ENCODE measurements around the gene TBCD. TPM values are rescaled to one million over a fixed set of nuclear protein-coding genes. Genes with fewer than 3 reads are reported as not detected.
A peak's percentile ranks its signal among the peaks of the same experiment; 100 is the strongest.

TBCD gene
- total RNA-seq, 1 experiment from 2014 or later, result 90.7 TPM

DNA sequence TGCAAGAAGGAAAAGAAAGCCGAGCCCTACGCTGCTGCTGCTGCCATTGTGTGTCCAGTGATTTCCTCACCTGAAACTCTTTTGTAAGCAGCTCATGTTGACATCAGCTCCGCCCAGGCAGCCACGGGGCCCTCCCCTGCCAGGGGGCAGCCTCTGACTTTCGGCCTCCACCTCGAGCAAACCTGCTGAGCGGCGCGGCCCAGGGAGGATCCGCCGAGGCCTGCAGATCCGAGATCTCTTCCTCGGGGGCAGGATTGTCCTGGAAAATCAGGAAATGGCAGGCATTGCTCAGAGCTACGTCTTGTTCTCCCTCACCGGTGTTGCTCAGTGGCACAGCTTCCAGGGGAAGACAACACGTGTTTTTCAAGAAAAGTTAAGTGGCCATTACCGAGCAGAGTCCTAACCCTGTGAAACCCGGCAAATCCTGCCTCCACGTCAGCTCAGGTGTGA, 123.6 kb downstream of the TBCD start:
- no peak for DNase-seq
- Mint-ChIP-seq H3K4me1 (ENCODE audit: low read depth, unreplicated experiment) (peaks cover 12% of the 10 kb centered on the region), H3K27me3 (ENCODE audit: unreplicated experiment) (no peaks in the 10 kb centered on the region), H3K27ac (ENCODE audit: unreplicated experiment) (no peak overlapping the region), H3K36me3 (ENCODE audit: insufficient read depth, unreplicated experiment) (peaks cover 14% of the 10 kb centered on the region), H3K9me3 (ENCODE audit: low read depth, unreplicated experiment) (no peaks in the 10 kb centered on the region), H3K4me3 (ENCODE audit: low read depth, unreplicated experiment) (no peak overlapping the region)
- intact Hi-C loops (cut with micrococcal nuclease; ENCODE audit: unreplicated experiment), result no loop called here
- BruUV-seq (replicated peaks), result no TSS peak
- TF ChIP-seq, protein P1, sequence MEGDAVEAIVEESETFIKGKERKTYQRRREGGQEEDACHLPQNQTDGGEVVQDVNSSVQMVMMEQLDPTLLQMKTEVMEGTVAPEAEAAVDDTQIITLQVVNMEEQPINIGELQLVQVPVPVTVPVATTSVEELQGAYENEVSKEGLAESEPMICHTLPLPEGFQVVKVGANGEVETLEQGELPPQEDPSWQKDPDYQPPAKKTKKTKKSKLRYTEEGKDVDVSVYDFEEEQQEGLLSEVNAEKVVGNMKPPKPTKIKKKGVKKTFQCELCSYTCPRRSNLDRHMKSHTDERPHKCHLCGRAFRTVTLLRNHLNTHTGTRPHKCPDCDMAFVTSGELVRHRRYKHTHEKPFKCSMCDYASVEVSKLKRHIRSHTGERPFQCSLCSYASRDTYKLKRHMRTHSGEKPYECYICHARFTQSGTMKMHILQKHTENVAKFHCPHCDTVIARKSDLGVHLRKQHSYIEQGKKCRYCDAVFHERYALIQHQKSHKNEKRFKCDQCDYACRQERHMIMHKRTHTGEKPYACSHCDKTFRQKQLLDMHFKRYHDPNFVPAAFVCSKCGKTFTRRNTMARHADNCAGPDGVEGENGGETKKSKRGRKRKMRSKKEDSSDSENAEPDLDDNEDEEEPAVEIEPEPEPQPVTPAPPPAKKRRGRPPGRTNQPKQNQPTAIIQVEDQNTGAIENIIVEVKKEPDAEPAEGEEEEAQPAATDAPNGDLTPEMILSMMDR (IDR thresholded peaks at IDR 0.05; ENCODE audit: unreplicated experiment), result no peak
- CTCF ChIA-PET, result interaction anchor here (0.7 to 1.6 kb wide), 2 partner anchors 10 to 14 kb away, joined by 3 to 5 read pairs; no protein-coding TSS in a partner anchor

DNA sequence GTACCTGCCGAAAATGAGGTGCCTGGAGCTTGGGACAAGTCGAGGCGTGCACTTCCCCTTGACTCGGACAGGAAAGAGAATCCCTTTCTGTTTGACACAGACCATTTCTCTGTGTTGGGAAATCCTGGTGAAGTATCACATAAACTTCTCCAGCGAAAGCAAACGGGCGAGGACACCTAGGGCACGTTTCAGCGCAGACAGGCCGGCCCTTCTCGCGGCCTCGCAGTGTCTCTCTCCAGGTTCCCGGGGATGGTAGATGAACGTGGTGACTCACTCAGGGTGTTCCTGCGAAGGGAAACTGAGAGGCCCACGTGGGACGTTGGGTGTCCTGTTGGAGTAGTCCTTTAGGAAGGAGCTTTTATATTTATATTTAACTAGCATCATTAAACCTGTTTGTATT, 124.3 kb downstream of the TBCD start:
- Mint-ChIP-seq H3K27ac (ENCODE audit: unreplicated experiment) (no peak overlapping the region), H3K4me1 (ENCODE audit: low read depth, unreplicated experiment) (peaks cover 12% of the 10 kb centered on the region), H3K9me3 (ENCODE audit: low read depth, unreplicated experiment) (no peaks in the 10 kb centered on the region), H3K36me3 (ENCODE audit: insufficient read depth, unreplicated experiment) (peaks cover 11% of the 10 kb centered on the region), H3K27me3 (ENCODE audit: unreplicated experiment) (no peaks in the 10 kb centered on the region), H3K4me3 (ENCODE audit: low read depth, unreplicated experiment) (no peak overlapping the region)
- CTCF ChIA-PET, result interaction anchor here (1.6 kb wide), 1 partner anchor 13 kb away, joined by 5 read pairs; no protein-coding TSS in a partner anchor
- TF ChIP-seq, protein P1 (IDR thresholded peaks at IDR 0.05; ENCODE audit: unreplicated experiment), result no peak
- DNase-seq, result no peak
- intact Hi-C loops (cut with micrococcal nuclease; ENCODE audit: unreplicated experiment), result no loop called here
- no TSS peak for BruUV-seq (replicated peaks)

DNA sequence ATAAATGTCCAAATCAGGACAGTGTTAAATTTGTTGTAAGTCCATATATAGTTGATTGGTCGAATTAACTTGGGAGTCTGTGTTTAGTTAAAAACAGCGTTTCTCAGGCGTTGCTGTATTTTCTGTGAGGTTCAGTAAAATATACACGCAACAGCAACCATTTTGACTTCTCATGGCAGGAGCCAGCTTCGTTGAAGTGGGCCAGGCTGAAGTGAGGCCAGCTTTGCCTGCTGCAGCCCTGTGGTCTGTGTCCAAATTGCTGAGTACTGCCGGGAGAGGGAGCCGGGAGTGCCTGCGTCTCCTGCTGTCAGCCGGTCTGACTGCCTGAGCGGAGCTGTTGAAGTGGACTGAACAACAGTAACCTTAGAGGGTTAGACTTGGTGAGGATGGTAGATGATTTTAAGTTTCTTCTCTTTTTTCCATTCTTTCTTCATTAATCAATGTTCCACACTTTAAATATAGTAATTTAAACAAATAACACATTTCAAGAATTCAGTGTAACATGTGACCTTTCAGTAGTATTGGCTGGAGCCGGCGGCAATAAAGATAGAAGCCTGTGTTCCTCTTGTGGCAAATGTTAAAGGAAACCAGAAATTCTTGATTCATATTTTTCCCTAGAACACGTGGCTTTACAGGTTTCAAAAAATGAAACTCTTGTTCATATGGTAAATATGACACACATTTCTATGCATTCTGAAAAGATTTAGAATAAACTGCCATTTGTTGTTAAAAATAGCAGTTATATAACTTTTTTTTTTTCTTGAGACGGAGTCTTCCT, 124.9 kb downstream of the TBCD start:
- intact Hi-C loops (cut with micrococcal nuclease; ENCODE audit: unreplicated experiment), result no loop called here
- H3K4me3 Mint-ChIP-seq (ENCODE audit: low read depth, unreplicated experiment), result no peak overlapping the region

DNA sequence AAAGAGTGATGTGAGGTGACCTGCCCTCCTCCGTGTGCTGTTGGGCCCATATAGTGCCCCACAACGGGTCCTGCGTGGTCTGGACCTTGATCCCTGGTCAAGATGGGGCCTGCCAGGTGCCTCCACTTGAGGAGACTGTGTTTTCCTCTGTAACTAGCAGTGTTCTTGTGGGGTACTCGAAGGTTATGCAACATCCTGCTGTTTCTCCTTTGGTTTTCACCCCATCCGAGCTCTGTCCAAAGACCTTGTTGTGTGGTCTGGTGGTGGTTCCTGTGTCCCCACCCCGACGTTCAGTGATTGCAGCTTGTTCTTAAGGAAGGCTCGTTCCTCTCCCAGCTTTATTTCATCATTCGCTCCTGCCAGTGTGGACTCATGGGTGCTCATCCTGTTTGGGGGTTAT, 126.7 kb downstream of the TBCD start:
- no peak overlapping the region for H3K27ac Mint-ChIP-seq (ENCODE audit: unreplicated experiment)
- H3K4me1 Mint-ChIP-seq (ENCODE audit: low read depth, unreplicated experiment), result peaks cover 23% of the 10 kb centered on the region
- TF ChIP-seq, protein P1 (IDR thresholded peaks at IDR 0.05; ENCODE audit: unreplicated experiment), result no peak
- BruUV-seq (replicated peaks), result no TSS peak
- H3K27me3 Mint-ChIP-seq (ENCODE audit: unreplicated experiment), result no peaks in the 10 kb centered on the region
- no peak overlapping the region for H3K4me3 Mint-ChIP-seq (ENCODE audit: low read depth, unreplicated experiment)
- no peak for DNase-seq
- CTCF ChIA-PET, result no interaction called here
- intact Hi-C loops (cut with micrococcal nuclease; ENCODE audit: unreplicated experiment), result no loop called here
- no peaks in the 10 kb centered on the region for H3K9me3 Mint-ChIP-seq (ENCODE audit: low read depth, unreplicated experiment)
- H3K36me3 Mint-ChIP-seq (ENCODE audit: insufficient read depth, unreplicated experiment), result peaks cover 8% of the 10 kb centered on the region

More for the DNA sequence above, 124.9 kb downstream of the TBCD start:
- CTCF ChIA-PET, result interaction anchor here (1.6 kb wide), 1 partner anchor 13 kb away, joined by 5 read pairs; no protein-coding TSS in a partner anchor
- H3K4me1 Mint-ChIP-seq (ENCODE audit: low read depth, unreplicated experiment), result peaks cover 14% of the 10 kb centered on the region
- peak; percentile 32 for DNase-seq
- no TSS peak for BruUV-seq (replicated peaks)
- H3K36me3 Mint-ChIP-seq (ENCODE audit: insufficient read depth, unreplicated experiment), result peaks cover 11% of the 10 kb centered on the region
- no peaks in the 10 kb centered on the region for H3K27me3 Mint-ChIP-seq (ENCODE audit: unreplicated experiment)
- no peaks in the 10 kb centered on the region for H3K9me3 Mint-ChIP-seq (ENCODE audit: low read depth, unreplicated experiment)
- TF ChIP-seq, protein P1 (IDR thresholded peaks at IDR 0.05; ENCODE audit: unreplicated experiment), result no peak
- H3K27ac Mint-ChIP-seq (ENCODE audit: unreplicated experiment), result no peak overlapping the region
